GM21381 (cell line): Measurements from ENCODE around the gene DSE.

Experiments
- ATAC-seq: cut with Tn5 transposase; IDR thresholded peaks from one replicate; pipeline ENCODE4 v1.9.1; 2021; ENCODE audit warnings: mild to moderate bottlenecking, moderate library complexity; ENCODE audit not compliant: unreplicated experiment

Gene DSE

GRCh38 chr6:116386581-116387299 lies 16.0 kb downstream of the DSE start:
- ATAC-seq, result no peak

- ATAC-seq, result peak; percentile 59
These were observed 16.6 kb downstream of the DSE start for GRCh38 chr6:116387374-116387773.

GRCh38 chr6:116388924-116389323 lies 18.2 kb downstream of the DSE start:
- no peak for ATAC-seq

- no peak for ATAC-seq
These were observed 18.6 kb downstream of the DSE start for GRCh38 chr6:116389357-116389756.

GRCh38 chr6:116390581-116390980 lies 19.8 kb downstream of the DSE start:
- peak; percentile 45 for ATAC-seq

GRCh38 chr6:116392132-116393013 lies 21.6 kb downstream of the DSE start:
- no peak for ATAC-seq

- no peak for ATAC-seq
These were observed 22.7 kb downstream of the DSE start for GRCh38 chr6:116393430-116393829.

GRCh38 chr6:116395647-116396046 lies 24.9 kb downstream of the DSE start:
- ATAC-seq, result no peak

- no peak for ATAC-seq
These were observed 25.7 kb downstream of the DSE start for GRCh38 chr6:116396441-116396840.

- ATAC-seq, result no peak
These were observed 27.2 kb downstream of the DSE start for GRCh38 chr6:116397914-116398313.

GRCh38 chr6:116398316-116399010 lies 27.7 kb downstream of the DSE start:
- ATAC-seq, result no peak

GRCh38 chr6:116399287-116399686 lies 28.5 kb downstream of the DSE start:
- no peak for ATAC-seq

GRCh38 chr6:116400328-116400727 lies 29.6 kb downstream of the DSE start:
- no peak for ATAC-seq

GRCh38 chr6:116402108-116402937 lies 31.6 kb downstream of the DSE start:
- ATAC-seq, result no peak

- no peak for ATAC-seq
These were observed 32.5 kb downstream of the DSE start for GRCh38 chr6:116403205-116403604.

GRCh38 chr6:116404696-116405095 lies 33.9 kb downstream of the DSE start:
- ATAC-seq, result no peak

GRCh38 chr6:116405138-116405537 lies 34.4 kb downstream of the DSE start:
- peak; percentile 65 for ATAC-seq

- ATAC-seq, result no peak
These were observed 35.1 kb downstream of the DSE start for GRCh38 chr6:116405652-116406356.

GRCh38 chr6:116406678-116407345 lies 36.1 kb downstream of the DSE start:
- no peak for ATAC-seq
